A673 (cell line): ENCODE measurements around the gene COPZ1.

Experiments
- EZH2 ChIP-seq: fragments of 200-600 bp; sonication (generic); IDR thresholded peaks from 2 replicates; pipeline ENCODE4 v1.6.1; 2017; ENCODE audit warnings: borderline replicate concordance, low read depth, mild to moderate bottlenecking, mixed read lengths, antibody characterized with exemption, low read length; ENCODE audit not compliant: poor library complexity, severe bottlenecking
- TF ChIP-seq, protein P1 (sequence below): fragments of 300-800, 200-600 bp; sonication (generic); conservative IDR thresholded peaks from 2 replicates; pipeline ENCODE4 v1.5.1; 2017; ENCODE audit warnings: low read depth, mild to moderate bottlenecking, antibody characterized with exemption, low read length, moderate library complexity, mixed read lengths

DNA sequence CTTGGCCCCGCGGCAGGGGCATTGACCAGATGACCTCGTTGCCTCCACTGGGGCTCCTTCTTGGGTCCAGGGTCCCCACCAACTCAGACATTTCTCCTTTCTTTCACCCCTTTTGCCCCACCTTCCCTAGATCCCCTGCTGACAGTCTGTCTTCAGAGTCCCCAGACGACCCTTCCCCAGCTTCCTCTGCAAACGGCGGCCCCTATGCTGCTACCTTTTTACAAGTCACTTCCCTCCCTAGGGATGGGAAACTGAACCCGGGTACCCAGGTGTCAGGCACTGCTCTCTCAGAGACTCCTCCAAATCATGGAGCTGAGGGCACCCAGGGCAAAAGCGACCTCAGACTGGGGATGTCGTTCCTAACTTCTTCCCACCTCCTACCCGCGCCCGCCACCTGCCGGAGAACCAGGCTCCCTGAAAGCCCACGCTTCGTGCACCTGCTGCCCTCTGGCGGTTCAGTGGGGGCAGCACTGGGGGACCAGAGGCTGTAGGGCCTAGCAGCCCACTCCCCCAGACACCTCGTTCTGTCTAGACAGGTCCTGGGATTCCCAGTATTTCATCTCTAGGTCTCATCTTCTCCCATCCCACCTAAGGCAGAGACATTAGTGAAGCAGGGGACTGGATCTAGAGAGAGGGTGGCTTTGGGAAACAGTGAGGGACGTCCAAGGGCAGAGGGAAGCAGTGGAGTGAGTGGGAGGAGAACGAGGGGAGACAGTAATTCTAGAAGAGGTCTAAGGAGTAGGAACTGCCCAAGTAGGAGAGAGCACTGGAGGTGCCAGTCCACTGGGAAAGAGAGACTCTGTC is 54.7 kb downstream of the COPZ1 start:
- TF ChIP-seq, protein P1, sequence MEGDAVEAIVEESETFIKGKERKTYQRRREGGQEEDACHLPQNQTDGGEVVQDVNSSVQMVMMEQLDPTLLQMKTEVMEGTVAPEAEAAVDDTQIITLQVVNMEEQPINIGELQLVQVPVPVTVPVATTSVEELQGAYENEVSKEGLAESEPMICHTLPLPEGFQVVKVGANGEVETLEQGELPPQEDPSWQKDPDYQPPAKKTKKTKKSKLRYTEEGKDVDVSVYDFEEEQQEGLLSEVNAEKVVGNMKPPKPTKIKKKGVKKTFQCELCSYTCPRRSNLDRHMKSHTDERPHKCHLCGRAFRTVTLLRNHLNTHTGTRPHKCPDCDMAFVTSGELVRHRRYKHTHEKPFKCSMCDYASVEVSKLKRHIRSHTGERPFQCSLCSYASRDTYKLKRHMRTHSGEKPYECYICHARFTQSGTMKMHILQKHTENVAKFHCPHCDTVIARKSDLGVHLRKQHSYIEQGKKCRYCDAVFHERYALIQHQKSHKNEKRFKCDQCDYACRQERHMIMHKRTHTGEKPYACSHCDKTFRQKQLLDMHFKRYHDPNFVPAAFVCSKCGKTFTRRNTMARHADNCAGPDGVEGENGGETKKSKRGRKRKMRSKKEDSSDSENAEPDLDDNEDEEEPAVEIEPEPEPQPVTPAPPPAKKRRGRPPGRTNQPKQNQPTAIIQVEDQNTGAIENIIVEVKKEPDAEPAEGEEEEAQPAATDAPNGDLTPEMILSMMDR, result peak; percentile 100
- TF ChIP-seq EZH2, result no peak
